HG02798 (cell line): ENCODE results near the gene LRRC74A.
A peak's percentile ranks its signal among the peaks of the same experiment; 100 is the strongest.
"Not testable (repeated sequence)": the region's sequence is repeated elsewhere in the genome, so short reads cannot be mapped to it uniquely, and the experiment has no call there.

Experiments
- ATAC-seq: cut with Tn5 transposase; IDR thresholded peaks from one replicate; pipeline ENCODE4 v1.9.1; 2021; ENCODE audit warnings: mild to moderate bottlenecking; ENCODE audit not compliant: unreplicated experiment, poor library complexity

The LRRC74A gene

DNA sequence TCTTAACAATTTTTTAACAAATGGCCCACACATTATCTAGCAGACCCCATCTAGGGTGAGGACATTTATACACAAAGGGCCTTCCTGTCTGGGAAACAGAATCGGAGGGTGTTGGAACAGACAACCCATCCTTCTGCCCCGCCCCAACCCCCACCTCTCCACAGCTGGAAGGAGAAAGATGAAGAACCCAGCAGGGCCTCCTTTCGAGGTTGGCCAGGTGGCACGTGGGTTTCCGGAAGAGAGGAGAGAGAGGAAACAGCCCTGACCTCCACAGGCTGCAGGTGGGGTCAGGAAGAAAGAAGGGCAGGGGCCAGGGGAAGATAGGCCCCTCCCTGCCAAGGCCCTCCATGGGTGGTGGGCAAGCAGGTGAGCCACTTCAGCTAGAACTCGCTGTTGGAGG, 57.2 kb downstream of the LRRC74A start:
- no peak for ATAC-seq

DNA sequence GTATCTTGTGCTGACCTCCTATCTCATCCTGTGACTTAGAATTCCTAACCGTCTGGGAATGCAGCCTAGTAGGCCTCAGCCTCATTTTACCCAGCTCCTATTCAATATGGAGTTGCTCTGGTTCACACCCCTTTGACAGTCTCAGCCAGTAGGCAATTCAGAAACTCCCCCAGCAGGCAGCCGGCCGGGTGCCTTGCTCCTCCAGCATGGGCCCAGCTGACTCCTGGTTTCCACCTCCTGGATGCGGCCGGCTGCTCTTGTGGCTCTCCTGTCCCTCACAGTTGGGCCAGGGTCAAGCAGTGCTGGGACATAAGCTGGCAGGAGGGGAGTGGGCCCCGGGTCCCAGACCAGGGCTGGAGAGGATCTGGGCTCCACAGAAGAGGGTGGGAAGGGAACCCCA, 58.2 kb downstream of the LRRC74A start:
- ATAC-seq: no peak

DNA sequence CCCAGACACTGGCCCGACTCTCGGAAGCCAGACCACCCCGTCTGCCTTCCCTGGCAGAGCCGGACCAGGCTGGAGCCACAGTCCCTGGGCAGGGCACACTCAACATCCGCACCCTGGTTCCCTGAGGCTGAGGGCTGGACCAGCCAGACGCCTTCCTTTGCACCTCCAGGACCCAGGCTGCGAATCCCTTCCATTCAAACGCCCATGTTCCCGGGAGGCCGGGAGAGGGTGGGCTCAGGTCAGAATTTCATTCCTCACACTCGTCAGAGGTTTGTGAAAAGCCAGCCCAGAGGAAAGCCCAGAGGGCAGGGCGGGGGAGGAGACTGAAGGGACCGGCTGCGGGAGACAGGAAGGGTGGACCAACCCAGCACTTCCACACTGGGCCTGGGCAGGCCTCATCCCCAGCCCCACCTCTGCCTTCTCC, 58.7 kb downstream of the LRRC74A start:
- no peak for ATAC-seq

DNA sequence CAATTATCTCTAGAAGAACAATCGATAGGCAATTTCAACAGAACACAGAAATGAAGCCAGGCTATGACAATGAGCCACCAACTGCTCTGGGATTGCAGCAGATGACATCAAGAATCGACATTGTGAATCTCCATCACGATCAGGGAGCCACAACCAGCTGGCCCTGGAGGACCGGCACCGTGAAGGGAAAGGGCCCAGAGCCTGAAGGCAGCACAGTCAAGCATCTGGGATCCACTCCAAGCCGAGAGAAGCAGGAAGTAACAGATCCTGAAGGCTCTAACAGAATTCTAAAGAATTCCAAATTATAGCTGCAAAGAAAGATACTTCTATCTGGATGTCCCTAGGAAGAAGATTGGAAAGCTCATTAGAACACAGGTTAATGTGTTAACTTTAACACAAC, 61.0 kb downstream of the LRRC74A start:
- ATAC-seq: no peak

DNA sequence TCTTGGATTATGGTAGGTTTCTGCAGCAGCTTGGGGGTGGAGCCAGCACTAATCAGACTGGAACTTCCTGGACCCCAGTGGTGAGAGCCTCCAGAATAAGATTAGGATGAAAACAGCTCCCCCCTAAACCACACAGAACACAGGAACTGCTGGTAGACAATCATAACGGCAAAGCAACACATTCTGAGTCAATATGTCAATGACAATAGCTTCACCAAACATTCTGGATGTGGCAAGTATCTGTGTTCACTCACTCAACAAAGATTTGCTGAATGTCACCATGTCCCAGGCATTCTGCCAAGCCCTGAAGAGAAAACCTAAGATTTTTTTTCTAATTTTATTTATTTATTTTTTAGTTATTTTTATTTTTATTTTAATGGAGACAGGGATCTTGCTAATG, 65.2 kb downstream of the LRRC74A start:
- no peak for ATAC-seq

DNA sequence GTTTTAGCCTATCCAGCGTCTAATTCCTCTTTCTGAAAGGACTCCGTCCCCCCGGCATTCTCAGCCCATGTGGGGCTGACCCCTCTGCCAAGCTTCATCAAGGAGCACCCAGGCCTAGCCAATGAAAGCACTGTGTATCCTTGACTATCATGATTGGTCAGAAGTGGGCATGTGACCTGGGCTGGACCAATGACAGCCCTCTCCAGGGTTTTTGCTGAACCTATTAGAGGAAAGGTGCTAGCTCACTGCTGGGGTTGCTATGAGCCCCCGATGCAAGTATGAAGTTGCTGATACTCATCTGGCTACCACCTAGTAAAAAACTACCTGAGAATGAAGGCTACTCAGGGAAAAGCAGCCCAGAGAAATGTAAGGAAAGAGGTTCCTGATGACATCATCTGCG, 68.1 kb downstream of the LRRC74A start:
- no peak for ATAC-seq

DNA sequence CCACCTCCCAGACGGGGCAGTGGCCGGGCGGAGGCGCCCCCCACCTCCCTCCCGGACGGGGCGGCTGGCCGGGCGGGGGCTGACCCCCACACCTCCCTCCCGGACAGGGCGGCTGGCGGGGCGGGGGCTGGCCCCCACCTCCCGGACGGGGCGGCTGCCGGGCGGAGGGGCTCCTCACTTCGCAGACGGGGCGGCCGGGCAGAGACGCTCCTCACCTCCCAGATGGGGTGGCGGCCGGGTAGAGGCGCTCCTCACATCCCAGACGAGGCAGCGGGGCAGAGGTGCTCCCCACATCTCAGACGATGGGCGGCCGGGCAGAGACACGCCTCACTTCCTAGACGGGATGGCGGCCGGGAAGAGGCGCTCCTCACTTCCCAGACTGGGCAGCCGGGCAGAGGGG, 71.8 kb downstream of the LRRC74A start:
- ATAC-seq: not testable (repeated sequence)

DNA sequence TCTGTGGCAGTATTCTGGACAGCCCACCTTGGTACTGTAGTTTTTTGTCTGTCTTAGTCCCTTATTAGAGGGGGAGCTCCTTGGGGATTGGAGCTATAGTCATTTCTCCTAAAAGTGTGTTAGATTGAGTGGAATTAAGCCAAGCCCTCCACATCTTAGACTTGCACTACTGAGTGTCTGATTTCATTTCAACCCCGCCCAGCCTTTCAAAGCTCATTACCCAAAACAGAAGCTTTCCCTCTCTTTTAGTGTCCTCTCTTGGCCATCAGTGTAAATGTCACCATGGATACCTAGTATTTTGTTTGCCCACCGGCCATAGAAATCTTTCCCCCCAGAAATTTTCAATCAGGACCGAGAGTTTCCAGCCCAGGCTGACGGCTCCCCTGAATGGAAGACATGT, 74.5 kb downstream of the LRRC74A start:
- ATAC-seq: no peak

DNA sequence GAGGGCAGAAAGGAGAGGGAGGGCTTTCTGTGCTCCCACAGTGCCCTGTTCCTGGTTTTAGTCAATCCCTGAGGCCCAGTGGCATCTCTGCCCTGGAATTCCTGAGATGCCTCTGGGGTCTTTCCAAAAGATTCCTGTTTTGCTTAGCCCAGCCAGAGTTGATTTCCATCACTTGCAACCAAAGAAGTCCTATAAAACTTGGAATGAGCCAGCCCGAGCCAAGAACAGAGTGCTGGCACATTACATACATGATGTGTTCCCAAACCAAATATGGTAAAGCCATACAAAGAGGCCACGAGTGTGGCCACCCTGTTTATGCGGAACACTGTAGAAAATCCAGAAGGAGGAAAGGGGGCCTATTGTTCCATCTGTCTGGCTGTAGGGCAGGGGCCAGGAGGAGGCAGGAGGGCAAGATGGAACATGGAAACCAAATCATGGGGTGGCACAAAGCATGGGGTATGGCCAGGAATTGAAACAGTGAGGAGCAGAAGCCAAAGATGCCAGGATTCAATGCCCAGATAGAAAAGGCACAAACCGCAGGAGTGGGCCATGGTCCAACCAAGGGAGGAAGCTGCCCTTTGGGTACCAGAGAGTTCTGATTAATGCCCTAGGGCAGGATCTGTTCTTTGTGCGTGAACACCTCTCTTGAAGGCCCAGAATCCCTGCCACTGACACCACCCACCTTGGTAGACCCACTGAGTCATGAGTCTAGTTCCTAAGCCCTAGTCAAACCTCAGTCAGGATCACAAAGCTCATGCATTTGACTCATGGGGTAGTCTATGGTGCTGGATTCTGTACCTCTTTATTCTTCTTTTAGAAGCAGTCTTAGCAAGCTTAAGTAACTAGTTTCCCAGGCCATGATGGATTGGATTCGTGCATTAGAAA, 75.2 kb downstream of the LRRC74A start:
- no peak for ATAC-seq

DNA sequence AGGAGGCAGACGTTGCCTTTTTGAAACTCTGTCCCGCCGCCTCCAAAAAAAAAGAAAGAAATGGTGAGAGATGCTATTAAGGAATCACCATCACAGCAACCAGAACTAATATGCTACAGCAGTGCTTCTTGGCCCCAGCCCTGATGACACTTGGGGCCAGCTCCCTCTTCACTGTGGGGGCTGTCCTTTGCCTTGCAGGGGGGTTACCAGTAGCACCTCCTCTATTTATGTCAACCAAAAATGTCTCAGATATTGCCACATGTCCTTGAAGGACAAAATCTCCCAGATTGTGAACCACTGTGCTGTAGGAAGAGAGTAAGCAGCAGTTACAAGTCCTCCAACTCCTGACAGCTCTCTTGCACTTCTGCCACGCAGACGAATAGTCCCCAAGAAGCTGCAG, 76.4 kb downstream of the LRRC74A start:
- ATAC-seq: no peak

DNA sequence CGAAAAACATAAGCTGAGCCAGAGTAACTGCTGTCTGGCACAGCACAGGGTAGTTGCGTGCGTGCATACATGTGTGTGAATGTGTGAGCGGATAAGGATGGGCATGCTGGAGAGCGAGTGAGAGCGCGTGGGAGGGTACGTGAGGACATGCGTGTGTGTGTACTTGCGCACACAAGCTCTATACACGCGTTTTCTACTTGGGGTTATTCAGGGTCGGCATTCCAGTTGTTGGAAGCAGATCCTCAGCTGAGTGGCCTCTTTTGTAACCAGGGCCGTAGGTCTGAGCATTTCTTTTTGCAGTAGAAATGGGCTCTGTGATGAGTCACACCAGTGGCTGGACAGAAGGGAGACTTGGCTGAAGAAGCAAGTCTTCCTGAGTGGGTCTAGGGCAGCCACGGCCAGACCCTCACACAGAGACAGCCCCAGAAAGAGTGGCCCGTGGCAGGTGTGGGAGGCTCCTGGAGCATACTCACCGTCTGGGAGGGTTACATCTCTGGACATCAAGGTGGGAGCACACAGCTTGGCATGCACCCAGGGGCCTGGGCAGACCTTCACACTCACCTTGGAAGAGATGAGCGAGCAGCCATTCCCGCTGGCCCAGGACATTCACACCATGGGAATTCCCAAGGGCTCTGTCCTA, 78.0 kb downstream of the LRRC74A start:
- peak; percentile 2 for ATAC-seq

DNA sequence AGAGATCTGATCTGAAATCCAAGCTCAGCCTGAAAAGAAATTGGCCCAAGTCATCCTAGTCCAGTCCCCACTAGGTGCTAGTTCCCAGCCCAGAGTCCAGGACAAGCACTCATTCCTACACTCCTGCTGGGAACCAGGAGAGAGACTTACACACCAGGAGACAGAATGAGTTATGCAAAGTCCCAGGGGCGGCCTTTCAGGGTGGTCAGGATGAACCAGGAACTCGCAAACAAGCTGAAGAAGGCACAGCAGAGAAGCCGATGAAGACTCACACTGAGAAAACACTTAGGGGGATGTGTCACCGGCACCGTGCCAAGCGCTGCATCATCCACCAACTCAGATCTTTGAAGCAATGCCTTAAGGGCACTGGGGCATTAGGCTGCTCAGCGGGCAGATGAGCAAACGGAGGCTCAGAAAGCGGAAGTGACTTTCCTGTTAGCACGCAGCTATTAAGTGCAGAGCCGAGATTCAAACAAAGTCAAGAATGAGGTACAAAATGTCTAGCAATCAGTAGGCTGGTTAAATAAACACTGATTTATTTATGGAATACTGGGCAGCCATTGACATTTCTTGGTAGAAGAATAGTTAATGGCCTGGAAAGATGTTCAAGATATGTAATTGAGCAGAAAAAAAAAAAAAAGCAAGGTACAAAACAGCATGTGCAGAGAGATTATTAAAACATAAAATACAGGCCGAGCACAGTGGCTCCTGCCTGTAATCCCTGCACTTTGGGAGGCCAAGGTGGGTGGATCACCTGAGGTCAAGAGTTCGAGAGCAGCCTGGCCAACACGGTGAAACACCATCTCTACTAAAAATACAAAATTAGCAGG, 78.7 kb downstream of the LRRC74A start:
- peak; percentile 86 for ATAC-seq

DNA sequence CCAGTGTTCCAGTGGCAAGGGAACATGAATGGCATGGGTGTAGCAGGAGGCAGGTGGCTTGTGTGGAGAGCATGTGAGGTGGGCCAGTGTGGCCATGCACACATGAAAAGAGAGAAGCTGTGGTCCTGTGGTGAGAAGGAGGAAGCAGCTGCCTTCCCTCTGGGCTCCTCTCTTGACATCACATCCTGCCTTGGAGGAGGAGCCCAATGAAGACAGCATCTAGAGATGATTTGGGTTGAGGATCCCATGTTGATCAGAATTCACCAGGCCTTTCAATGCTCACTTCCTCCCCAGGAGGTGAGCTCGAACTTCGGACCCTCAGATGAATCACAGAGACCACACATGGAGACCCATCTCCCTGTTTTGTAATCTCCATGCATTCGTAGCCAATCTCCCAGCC, 82.6 kb downstream of the LRRC74A start:
- no peak for ATAC-seq

DNA sequence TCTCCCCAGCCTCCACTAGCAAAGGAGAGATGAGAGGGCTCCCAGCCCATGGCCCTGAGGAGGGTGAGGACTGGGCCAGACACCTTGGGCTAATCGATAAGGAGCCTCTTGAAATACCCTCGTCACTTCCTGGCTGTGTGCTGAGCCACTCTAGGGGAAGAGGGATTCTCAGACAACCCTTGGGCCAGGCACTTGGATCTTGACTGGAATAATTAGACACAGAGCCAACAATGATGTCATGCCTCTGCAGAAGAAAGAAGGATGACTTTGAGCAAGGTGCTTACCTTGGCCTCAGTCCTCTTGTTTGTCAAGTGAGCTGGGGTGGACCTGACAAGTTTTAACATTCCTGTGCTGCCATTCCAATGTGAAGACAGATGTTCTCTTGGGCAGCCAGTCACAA, 83.1 kb downstream of the LRRC74A start:
- ATAC-seq: no peak

DNA sequence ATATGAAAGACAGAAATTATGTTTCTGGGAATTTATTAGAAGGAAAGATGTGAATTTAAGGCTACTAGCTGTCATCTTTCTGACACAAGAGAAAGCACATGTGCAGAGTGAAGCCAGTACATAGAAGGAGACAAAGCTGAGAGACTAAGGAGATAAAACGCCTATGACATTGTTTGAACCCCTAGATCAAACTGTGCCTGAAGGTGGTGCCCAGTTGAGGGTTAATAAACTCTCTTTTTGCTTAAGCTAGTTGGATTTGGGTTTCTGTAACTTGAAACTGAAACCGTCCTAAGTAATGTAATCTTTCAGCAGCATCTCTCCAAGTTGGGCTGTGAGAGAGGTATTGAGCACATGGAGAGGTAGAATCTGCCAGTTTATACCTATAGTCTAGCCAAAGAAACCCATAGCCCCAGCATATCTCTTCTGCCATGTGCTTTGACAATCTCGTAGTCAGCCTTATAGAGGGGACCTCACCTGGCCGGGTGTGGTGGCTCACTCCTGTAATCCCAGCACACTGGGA, 84.2 kb downstream of the LRRC74A start:
- ATAC-seq: no peak

DNA sequence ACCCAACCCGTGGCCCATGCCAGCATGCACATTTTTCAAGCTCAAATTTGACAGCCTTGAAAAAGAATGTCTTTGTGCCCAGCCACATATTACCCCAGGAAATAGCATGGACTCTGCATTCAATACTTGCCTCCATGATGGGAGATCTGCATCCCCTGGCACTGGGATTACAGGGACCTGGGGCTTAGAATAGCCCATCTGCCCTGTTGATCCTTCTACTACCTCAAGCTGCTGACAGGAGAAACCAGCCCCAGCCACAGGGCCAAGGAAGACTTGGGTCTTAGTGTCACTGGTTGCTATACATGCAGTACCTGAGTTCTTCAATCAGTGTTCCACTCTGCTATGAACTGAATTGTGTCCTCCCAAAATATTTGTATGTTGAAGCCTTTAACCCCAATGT, 85.3 kb downstream of the LRRC74A start:
- ATAC-seq: no peak

DNA sequence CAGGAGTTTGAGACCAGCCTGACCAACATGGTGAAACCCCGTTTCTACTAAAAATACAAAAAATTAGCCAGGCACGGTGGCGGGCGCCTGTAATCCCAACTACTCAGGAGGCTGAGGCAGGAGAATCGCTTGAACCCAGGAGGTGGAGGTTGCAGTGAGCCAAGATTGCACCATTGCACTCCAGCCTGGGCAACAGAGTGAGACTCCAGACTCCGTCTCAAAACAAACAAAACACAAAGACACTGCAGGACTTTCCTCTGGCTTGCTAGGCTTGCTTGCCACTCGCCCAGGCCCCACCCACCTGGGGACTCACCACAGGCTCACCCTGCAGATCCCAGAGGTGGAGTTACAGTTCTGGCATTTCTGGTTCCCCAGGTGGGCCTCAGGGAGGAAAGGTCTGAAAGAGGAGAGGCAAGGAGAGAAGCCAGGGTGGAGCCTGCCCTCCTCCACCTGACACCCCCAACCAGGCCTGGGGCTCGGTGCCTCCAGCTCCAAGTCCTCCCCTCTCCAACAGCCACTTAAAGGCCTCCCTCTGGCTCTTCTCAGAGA, 88.4 kb downstream of the LRRC74A start:
- ATAC-seq: not testable (repeated sequence)

DNA sequence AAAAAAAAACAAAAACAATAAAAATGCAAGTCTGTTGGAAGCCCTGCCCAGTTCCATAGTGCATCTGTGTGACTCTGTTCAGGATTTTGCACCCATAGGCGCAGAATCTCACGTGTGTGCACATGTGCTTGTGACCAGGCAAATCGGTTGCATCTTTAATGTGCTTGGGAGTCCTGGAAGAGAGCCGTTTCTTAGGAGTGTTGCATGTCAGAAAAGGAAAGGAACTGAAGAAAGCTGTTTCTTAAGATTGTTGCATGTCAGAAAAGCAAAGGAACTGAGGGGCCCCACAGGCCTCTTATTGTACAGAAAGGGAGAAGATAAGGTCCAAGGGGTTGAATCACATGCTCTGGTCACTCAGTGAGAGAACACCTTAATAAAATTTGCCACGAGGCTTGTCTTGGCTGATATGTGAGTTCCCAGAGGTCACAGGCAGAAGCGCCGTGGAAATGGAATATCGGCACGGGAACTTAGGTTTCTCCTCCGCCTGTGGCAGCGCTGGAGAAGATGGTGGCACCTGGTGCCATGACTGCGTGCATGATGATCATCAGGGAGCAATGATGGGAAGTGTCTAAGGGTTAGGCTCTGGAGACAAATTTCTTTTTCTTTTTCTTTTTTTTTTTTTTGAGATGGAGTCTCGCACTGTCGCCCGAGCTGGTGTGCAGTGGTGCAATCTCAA, 90.0 kb downstream of the LRRC74A start:
- no peak for ATAC-seq

DNA sequence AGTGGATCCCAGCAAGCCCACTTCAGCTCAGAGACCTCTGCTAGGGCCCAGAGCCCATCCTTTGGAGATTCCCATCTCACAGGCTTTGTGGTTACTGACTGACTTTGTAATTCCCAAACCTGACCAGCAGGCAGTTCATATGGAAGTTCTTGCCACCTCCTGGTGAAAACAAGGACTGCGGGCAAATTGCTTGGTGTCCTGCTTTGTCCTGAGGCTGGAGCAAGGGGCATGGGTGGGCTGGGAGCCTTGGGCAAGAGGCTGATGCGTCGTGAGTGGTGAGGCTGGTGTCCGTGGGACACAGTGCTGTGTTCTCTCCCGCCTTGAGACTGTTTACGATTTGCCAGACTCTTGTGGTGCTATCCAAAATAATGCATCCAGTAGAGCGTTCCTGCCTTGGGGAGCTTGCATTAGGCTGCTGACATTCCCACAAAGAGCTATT, 91.0 kb downstream of the LRRC74A start:
- no peak for ATAC-seq

DNA sequence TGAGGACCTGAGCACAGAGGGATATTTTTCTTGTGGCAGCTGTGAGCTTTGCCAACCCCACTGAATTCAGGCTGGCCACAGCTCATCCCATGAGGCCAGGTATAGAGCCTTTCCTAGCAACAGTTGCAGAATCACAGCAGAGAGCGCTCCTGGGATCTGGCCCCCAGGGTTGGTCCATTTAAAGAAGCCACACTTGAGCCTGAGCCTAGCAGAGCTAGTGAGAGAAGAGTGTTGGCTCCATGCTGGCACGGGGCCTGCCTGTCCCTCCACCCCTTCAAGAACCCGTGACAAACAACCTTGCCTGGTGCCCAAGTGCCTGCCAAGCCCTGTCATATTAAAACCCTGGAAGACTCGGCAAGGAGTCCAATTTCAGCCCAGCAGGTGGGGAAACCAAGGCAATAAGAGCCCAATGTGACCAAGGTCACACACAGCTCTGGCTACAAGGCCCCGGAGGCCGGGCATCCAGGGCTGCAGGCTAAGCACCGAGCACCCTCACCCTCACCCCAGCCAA, 91.6 kb downstream of the LRRC74A start:
- no peak for ATAC-seq
